Type B pancreatic cell (in vitro differentiated cells): ENCODE measurements around the gene FARP2. TPM values are rescaled to one million over a fixed set of nuclear protein-coding genes. Genes with fewer than 3 reads are reported as not detected.

Experiments used
- DNase-seq: peaks from one replicate; pipeline ENCODE4 v3.0.0; 2021; ENCODE audit warnings: mixed read lengths; ENCODE audit not compliant: unreplicated experiment; ENCODE audit errors: extremely low spot score
- H3K27ac Mint-ChIP-seq: 2 replicates; pipeline ENCODE4 v1.8.0; 2021; ENCODE audit warnings: mild to moderate bottlenecking, mixed read lengths
- H3K27me3 Mint-ChIP-seq: 2 replicates; pipeline ENCODE4 v1.8.0; 2021; ENCODE audit warnings: mixed read lengths
- H3K36me3 Mint-ChIP-seq: 2 replicates; pipeline ENCODE4 v1.8.0; 2021; ENCODE audit warnings: mixed read lengths
- H3K4me1 Mint-ChIP-seq: one replicate; pipeline ENCODE4 v1.8.0; 2021; ENCODE audit warnings: mixed read lengths; ENCODE audit not compliant: unreplicated experiment
- H3K4me3 Mint-ChIP-seq: 2 replicates; pipeline ENCODE4 v1.8.0; 2021; ENCODE audit warnings: mild to moderate bottlenecking, mixed read lengths
- H3K9me3 Mint-ChIP-seq: 2 replicates; pipeline ENCODE4 v1.8.0; 2021; ENCODE audit warnings: mixed read lengths
- CTCF ChIP-seq: fragments of 200-600 bp; sonication (generic); conservative IDR thresholded peaks from 2 replicates; pipeline ENCODE4 v1.5.0; 2021; ENCODE audit warnings: antibody characterized with exemption, mild to moderate bottlenecking
- total RNA-seq: library from RNA; stranded (reverse); gene quantifications from 2 replicates; pipeline ENCODE4 v1.2.1, GENCODE V29; 2021; ENCODE audit warnings: low replicate concordance

Gene FARP2
- total RNA-seq, 1 donor from 2014 or later: 62.5 TPM

DNA sequence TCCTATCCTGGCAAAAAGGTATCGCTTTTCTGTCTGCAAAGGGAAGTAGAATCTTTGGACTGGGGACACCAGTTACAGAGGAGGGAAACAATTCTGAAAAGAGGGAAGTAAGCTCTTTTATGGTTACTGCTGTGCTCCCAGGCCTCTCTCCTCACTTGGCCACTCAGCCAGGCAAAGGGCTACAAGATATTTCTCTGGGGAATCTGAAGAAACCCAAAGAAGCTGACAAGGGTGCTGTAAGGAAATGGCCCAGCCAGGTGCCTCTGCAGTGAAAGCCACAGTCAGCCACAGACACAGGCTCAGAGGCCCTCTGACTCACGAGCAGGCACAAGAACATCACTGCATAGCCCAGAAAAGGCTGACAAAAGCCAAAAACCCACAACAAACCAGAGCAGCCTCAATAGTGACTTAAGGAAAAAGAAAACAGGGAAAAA, 46.4 kb upstream of the FARP2 start:
- Mint-ChIP-seq H3K27me3 (no peaks in the 10 kb centered on the region), H3K36me3 (peaks cover 11% of the 10 kb centered on the region), H3K9me3 (no peaks in the 10 kb centered on the region), H3K4me1 (peaks cover 43% of the 10 kb centered on the region), H3K4me3 (no peak overlapping the region), H3K27ac (no peak overlapping the region)
- no peak for DNase-seq
- TF ChIP-seq CTCF: no peak

DNA sequence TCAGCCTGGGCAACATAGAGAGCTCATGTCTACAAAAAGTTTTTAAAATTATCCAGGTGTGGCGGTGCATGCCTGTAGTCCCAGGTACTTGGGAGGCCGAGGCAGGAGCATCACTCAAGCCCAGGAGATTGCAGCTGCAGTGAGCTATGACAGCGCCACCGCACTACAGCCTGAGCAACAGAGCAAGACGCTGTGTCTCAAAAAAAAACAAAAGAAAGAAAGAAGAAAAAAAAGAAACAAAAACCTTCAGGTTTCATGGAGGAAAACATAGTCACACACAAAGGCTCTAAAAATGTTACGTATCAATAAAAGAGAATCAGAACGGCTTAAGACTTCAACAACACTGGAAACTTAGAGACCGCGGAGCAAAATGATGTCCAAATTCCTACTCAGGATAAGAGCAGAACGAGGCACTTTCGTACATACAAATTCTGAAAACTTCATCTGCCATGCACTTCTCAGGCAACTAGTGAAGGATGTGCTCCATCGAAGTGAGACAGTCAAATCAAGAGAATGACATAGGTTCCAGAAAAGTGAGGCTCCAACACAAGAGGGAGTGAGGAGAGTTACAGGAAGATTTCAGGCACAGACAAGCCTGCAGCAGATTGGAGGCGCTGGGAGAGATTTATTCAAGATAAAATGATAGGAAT, 45.0 kb upstream of the FARP2 start:
- H3K36me3 Mint-ChIP-seq: peaks cover 15% of the 10 kb centered on the region
- H3K4me3 Mint-ChIP-seq: no peak overlapping the region
- peak overlapping the region; percentile 50 for H3K27ac Mint-ChIP-seq
- H3K27me3 Mint-ChIP-seq: peaks cover 4% of the 10 kb centered on the region
- TF ChIP-seq CTCF: no peak
- DNase-seq: no peak
- no peaks in the 10 kb centered on the region for H3K9me3 Mint-ChIP-seq
- H3K4me1 Mint-ChIP-seq: peaks cover 40% of the 10 kb centered on the region

- Mint-ChIP-seq H3K27ac (no peak overlapping the region), H3K9me3 (no peaks in the 10 kb centered on the region), H3K27me3 (peaks cover 4% of the 10 kb centered on the region), H3K36me3 (peaks cover 19% of the 10 kb centered on the region), H3K4me3 (peak overlapping the region; percentile 26), H3K4me1 (peaks cover 43% of the 10 kb centered on the region)
- TF ChIP-seq CTCF: no peak
- DNase-seq: no peak
Observed at GRCh38 chr2:241312082-241312481, 44.0 kb upstream of the FARP2 start.

DNA sequence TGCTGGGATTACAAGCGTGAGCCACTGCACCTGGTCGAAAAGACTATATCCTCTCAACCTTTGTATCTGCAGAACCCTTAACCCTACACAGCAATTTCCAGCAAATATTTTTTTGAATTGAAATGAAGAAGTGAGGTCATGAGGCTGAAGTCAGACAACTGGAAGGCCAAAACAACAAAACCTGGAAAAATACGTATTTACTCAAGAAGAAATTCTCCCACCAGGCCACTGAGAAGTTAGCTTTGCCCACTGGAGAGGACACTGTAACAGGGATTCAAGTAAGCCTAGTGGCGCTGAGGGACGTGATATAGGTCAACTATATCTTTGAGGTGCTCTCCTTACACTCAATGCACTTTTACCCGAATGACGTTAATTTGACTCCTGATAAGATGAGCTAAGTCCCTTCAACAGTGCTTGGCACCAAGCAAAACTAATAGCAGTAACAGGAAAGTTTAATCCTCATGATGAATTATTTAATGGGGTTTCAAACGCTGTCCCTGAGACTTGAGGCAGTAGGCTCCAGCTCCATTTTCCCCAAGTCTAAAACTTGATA, 42.5 kb upstream of the FARP2 start:
- Mint-ChIP-seq H3K36me3 (peaks cover 26% of the 10 kb centered on the region), H3K4me3 (peak overlapping the region; percentile 100), H3K9me3 (no peaks in the 10 kb centered on the region), H3K27ac (peak overlapping the region; percentile 100), H3K27me3 (peaks cover 4% of the 10 kb centered on the region), H3K4me1 (peaks cover 48% of the 10 kb centered on the region)
- DNase-seq: no peak
- TF ChIP-seq CTCF: no peak

DNA sequence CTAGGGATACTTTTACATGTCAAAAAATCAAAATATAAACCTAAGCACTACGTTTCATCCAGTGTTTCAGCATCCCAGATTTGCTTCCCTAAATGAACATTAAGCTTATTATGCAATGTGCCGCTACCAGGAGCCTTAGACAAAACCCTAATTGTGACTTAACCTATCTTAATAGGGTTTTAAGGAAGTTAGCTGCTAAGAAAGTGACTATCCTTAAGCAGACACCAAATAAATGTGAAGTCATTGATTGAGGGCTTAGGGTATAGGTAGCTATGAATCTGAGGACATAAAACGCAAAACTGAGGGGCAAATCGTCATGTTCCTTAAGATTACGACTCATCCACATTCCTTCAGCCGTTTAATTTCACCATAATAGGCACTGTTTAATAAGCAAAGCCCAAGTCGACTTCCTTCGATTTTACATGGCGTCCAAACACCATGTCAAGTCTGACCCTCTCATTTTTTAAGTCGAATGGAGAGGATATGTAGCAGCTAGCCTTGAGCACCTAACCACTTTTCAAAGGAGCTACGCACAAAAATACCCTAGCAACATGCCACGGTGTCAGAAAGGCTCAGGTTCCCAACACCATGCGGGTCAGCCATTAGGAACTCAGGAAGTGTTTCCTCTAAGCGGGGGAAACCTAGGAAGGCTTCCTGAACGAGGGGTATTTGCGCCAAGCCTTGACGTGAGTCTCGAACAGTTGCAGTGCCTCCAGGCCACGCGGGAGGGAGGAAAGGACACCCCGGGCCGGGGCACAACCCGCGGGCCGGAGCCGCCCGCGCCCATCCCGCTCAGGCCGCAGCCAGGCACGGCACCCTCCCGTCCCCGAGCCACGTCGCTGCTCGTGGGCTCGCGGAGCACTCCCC, 41.6 kb upstream of the FARP2 start:
- Mint-ChIP-seq H3K4me1 (peaks cover 45% of the 10 kb centered on the region), H3K36me3 (peaks cover 20% of the 10 kb centered on the region), H3K9me3 (no peaks in the 10 kb centered on the region), H3K27ac (peak overlapping the region; percentile 100), H3K27me3 (peaks cover 4% of the 10 kb centered on the region), H3K4me3 (peak overlapping the region; percentile 100)
- no peak for DNase-seq
- no peak for TF ChIP-seq CTCF
